DMS153 treated with DMSO at 0.1 percent for 48 hours (cell line): ENCODE data around the gene TCP1.
"Not testable (repeated sequence)": the region's sequence is repeated elsewhere in the genome, so short reads cannot be mapped to it uniquely, and the experiment has no call there.

Source experiments
- DNase-seq: peaks from one replicate; lab custom pipeline; 2025; ENCODE audit not compliant: unreplicated experiment; lab: John Stamatoyannopoulos, UW

TCP1 gene

DNA sequence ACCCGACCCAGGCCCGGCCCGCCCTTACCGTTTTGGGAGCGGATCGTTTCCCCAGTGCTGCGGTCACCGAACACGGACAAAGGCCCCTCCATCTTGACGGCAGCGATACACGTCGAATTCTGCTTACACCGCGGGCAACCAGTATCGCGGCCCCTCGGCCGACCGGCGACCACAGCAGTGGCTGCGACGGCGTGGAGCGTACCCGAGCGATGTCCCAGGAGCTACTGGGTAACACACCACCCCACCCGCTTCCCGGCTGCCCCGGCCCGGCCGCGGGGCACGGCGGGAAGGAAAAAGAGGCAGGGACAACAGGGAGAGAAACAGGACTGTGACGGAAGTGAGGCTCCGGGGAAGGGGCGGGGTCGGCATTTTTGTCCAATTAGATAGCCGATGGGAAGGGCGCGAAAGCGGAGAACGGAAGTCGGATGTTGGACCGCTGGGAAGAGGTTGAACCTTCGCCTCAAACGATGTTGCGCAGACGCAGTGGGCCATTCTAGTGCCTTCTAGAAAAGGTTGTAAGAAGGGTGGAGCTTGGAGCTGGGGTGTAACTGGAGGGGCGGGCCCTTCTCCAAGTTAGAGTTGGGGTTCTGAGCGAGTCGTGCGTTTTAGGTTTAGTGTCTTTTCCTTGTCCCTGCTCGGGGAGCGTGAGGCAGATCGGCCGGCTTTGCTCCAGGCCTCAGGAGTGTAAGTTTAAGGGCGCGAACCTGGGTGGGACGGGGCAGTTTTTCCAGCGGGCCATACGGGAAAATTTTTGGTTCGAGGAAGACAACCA lies at the start of gene TCP1:
TCP1 (minus strand) TSS at position 226 of the 772 bp plus-strand sequence; CDS start at position 92, 134 bp downstream.
- DNase-seq = peak; percentile 93

DNA sequence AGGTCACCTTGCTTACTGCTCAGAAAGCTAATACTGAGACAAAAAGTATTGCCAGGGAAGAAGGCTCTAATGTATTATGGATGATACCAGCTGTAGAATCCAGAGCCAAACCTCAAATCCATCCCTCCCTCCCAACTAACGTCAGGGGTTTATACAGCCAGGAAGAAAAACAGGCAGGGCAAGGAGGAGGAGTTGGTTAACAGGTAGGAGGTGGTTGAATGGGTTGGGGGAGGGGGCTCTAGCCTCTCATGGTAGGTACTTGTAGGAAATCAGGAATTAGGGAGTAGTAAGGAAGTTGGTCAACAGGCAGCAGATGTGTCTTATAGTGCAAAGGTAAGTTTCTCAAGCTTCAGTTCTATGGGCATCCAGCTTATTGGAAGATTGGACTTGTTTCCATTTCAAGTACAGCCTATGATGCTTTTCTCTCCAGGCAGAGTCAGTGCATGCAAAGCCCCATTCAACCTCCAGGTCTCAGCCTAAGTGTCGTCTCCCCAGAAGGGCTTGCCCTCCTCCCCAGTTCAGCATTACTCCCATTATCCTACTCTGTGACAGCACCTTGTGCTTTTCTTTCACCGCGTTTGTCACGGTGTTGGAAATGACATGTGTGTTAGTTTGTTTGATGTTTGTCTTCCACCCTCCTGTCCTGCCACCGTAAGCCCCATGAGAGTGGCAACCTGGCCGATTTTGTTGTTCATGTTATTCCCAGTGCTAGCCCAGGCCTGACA lies 48.8 kb upstream of the TCP1 start:
- no peak for DNase-seq

DNA sequence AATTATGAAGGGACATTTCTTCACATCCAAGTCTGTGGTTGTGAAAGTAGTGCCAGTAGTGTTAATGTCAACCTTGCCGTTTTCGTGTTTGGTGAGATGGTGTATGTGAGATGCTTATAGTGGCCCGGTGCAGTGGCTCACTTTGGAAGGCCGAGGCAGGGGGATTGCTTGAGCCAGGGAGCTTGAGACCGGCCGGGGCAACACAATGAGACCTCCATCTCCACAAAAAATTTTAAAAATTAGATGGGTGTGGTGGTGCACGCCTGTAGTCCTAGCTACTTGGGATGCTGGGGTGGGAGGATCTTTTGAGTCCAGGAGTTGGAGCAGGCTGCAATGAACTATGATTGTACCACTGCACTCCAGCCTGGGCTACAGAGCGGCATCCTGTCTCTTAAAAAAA lies 48.1 kb upstream of the TCP1 start:
- DNase-seq = no peak

DNA sequence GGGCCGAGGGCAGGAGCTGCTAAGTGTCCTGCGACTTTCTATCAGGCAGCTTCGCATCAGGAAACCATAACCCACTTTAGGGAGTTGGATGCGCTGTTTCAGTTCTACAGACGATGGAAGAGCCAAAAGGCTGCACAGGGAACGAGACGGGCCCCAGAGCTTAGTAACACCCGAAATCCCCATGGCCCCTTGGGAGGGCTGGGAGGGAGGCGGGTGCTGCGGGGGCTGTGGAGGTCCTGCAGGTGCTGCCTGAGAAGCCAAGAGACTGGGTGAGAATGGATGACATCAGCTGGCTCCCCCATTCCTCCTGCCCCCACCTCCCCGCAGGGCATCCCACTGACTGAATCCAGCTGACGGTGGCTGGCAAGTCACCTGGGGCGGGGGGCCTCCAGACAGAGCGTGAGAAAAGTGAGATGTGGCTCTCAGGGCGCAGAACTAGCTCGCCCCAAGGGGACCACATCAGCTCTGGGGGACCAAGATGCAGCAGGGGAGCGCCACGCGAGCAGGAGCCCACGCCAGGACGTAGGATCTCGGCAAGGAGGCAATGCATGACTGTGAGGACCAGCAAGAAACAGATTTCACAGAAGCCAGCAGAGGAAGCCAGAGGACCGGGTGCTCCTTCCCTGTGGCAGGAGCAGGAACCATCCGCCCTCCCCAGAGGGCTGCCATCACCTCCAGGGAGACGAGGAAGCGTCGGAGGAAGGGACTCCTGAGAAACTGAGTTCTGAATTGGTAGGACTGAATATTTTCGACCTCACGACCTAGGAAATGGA lies 47.5 kb upstream of the TCP1 start:
- no peak for DNase-seq

DNA sequence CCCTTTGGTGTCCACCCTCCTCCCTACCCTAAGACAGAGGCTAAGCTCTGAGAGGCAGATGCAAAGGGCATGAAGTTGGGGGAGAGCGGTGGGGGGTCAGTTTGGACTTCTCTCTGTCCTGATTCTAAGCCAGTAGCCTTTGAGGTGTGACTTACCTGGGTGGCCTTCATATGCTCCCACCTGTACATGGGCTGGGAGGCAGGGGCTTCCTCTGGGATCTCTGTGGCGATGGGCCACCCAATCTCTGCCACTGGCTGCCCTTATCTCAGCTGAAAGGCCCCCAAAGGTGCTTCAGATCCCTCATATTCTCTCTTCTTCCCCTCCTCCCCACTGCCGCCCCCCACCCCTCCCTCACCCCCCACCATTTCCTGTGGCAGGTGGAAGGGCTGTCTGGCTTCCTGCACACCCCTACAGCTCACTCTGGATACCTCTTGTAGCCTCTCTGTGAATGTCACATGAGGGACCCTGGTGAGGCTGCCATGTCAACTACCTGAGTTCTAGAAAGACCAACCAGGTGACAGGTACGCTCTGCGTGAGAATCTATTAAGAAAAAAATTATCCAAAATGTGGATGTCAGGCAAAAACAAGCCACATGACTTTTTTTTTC lies 44.7 kb upstream of the TCP1 start:
- DNase-seq = no peak

DNA sequence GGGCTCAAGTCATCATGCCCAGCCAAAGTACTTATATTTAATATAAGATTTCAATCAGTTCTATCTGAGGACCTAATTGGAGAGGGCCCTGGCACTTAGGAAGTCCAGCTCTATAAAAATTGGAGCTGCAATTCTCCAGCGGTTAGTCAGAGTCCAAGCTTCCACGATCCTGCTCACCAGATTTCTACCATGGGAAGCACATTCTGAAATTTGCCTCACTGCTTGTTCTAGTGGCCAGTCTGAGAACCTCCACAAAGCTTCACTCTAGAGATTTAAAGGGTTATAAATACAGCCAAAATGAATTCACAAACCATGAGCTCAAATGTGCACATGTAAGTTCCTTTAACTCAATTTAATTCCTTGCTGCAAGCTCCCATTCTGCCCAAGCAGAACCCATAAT lies 44.2 kb upstream of the TCP1 start:
- no peak for DNase-seq

DNA sequence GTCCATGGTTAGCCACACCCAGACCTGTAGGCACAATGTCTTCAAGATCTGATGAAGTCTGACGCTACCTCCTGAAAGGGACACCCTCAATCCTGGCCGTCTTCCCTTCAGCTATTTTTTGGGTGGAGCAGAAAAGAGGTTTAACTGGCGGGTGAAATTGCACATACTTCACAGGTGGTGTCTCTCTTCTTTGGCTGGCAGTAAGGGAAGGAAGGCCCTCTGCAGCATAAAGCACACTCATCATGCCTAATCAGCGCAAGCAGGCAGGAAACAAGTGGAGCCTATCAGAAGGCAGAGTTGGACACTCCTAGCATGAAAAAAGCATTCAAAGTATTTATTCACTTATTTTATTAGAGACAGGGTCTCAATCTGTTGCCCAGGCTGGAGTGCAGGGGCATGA lies 43.5 kb upstream of the TCP1 start:
- no peak for DNase-seq

DNA sequence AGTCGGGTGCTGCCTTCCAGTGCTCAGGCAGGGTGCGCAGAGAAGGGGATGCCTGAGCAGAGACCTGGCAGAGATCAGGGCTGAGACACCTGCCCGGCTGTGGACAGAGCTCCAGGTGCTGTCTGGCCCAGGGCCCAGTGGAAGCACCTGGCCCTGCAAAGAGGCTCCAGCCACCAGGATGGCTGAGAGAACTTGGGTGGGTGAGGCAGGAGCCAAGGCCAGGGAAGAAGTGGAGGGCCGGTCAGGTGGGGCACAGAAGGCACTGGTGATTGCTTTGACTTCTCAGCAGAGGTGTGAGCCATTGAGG lies 41.9 kb upstream of the TCP1 start:
- DNase-seq = no peak

DNA sequence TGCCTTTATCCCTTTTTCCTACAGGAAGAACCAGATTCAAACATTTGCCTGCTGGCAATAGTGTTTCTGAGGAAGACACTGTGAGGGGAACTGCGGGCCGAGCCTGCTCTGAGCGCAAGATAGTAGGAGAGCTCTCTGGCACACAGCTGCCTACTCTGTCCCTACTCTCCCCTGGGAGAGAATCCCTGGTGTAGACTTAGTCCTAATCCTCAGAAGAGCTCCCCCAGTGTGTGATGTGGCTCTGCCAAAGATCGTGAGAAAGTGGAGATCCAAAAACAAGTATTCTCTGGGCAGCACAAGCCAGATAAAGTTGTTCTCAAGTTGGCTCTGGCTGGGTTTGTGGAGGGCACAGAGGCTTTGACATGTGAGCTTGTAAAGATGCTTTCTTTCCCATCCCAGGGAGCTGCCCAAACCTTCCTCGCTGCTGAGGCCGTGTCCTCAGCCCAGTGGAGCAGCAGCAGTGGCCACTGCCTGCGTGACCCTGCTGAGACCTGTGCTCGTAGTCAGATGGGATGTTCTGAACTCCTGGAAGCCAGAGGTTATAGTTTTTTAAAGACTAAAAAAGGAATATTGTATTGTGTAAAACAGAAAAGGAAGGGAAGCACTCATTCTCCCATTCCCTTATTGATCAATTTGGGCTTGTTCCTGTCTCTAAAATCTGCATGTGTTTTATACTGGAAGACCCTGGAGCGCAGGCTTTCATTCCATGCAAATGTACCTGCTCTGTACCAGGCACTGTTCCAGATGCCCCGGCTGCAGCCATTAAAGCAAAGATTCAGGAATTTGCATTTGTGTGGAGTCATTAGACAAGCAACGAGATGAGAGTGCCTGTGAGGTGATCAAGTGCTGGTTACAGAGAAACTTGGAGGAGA lies 41.3 kb upstream of the TCP1 start:
- DNase-seq = no peak

DNA sequence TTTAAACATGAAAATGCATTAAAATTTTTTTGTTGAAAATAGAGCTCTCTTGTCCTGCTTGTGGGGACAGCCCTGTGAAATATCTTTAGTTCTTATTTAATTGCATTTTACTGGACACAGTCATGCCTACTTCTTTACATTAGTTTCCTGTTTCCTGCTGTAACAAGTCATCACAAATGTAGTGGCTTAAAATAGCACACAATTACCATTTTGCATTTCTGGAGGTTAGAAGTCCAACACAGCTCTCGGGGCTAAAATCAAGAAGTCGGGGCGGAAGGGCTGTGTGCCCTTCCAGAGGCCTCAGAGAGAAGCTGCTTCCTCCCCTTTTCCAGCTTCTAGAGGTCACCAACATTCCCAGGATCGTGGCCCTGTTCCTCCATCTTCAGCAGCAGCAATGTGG lies 40.1 kb upstream of the TCP1 start:
- no peak for DNase-seq

DNA sequence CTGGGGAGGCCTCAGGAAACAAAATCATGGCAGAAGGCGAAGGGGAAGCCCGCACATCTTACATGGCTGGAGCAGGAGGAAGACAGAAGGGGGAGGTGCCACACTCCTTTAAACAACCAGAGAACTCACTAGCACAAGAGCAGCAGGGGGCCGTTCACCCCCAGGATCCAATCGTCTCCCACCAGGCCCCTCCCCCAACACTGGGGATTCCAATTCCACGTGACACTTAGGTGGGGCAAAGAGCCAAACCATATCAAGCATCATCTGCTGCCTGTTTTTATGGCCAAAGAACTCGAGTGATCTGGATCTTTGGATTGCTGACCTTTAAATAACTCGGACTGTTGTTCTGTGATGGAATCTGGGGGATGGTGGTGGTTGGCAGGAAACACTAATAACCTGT lies 38.7 kb upstream of the TCP1 start:
- no peak for DNase-seq

DNA sequence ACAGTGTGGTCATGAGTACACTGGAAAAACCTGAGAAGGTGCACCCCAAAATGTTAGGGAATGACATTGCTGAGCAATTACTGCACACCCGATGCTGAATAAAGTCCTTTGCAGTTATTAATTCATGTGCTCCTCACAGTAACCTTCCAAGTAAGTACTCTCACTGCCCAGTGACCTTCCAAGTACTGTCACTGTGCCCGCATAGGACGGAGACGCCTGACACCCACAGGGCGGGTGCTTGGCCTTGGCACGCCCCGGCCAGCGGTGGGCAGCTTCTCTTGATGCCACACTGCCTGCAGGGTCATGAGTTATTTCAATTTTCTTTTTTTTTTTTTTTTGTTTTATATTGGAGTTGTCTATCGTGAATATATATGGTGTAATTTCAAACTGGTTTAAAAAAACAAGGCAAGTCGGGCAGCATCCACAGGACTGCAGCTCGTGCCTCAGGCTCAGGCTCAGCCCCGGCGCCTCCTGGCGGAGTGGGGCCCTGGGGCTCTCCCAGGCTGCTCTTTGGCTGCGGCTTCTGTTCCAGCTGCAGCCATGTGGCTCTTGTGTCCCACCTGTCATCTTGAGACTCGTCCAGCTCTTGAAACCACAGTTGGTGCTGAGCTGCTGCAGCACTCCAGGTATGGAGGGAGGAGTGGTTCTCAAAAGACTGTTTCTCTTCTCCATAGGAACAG lies 37.7 kb upstream of the TCP1 start:
- no peak for DNase-seq

DNA sequence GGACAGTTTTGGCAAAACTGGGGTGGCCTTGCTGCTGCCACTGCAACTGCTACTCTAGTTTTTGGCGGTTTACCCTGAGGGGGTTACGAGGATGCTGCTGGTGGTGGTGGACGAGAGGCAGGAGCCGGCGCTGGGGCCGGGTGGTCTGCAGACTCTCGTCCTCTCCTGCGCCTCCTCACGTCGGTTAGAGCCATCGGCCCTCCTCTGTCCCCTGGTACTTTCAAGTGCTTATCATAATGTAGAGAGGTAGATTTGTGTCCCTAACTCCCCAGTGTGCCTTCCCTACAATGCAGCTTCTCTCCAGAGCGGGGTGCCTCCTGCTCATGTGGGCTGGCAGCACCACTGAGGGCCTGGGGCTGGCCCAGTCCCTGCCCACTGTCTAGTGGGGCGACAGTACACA lies 36.6 kb upstream of the TCP1 start:
- DNase-seq = no peak

DNA sequence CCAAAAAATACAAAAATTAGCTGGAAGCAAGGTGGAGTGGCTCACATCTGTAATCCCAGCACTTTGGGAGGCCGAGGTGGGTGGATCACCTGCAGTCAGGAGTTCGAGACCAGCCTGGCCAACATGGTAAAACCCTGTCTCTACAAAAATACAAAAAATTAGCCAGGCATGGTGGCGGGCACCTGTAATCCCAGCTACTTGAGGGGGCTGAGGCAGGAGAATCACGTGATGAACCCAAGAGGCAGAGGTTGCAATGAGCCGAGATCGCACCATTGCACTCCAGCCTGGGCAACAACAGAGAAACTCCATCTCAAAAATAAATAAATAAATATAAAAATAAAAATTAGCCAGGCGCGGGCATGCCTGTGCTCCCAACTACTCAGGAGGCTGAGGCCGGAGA lies 35.3 kb upstream of the TCP1 start:
- DNase-seq = not testable (repeated sequence)

DNA sequence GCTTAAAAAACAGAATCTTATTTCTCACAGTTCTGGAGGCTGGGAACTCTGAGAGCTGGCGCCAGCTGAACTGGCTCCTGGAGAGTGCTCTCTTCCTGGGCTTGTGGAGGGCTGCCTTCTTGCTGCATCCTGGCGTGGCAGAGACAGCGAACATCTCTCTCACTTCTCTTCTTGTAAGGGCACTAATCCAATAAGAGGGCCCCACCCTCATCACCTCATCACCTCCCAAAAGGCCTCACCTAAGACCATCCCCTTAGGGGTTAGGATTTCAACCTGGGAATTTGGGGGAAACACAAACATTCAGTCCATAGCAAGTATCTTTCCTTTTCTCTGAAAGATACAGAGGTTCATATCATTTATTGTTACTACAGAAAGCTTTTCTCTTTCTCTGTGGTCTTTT lies 34.6 kb upstream of the TCP1 start:
- no peak for DNase-seq

DNA sequence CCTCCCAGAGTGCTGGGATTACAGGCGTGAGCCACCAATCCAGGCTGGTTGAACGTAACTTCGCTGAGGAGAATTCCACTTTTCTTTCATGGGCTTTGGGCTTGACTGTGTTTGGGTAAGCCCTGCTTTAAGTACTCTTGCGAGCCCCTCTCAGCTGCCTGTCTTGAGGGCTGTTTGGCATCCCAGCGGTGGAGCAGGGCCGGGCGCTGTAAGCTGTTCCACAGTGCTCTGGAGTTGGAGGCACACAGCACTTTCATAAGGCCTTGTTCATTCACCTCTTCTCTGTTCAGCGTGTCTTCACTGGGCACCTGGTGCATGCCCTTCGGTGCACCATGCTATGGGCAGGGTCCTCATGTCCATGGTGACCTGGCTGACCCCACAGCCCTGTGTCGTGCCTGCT lies 32.3 kb upstream of the TCP1 start:
- no peak for DNase-seq

DNA sequence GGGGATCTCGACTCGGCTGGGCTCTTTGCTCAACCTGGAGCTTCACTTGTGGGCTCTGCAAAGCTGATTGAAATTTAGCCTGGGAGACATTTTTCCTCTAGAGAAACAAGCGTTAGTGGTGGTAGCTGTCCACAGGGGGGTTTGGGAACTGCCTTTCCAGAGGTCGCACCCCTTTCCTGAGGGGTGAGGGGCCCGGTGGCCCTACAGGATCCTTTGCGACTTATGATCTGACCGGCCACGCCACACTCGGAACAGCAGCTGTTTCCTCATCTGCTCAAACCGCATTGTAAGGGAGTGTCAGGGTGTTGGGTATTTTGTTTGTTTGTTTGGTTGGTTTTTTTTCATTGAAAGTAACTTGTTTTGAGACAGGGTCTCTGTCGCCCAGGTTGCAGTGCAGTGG lies 31.7 kb upstream of the TCP1 start:
- no peak for DNase-seq

DNA sequence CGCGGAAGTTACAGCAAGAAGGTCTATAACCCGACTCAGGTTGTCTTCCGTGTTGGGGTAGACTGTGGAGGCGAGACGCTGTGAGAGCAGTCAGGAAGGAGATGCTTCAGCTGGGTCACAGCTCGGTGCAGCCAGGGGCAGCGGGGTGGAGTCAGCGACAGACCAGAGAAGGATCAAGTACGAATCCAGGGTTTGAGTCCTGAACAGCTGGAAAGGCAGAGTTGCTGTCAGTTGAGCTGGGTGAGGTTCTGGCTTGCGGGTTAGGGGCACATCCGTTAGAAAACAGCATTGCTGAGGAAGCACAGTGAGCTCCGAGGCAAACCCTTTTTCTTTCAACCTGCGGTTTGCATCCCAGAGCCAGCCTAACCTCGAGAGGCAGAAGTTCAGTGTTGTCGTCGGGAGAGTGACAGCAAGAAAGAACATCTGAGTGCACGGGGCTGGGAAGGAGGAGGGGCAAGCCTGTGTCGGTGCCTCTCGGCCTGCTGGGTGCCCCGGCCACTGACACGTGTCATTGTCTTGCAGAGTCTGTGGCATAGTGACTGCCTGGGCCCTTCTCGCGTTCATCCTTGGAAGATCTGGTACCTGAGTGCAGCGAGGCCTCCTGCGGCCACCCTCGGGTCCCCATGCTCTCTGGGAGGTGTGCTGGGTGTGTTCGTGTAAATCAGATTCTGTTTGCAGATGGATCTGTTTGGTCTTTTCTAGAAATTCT lies 30.7 kb upstream of the TCP1 start:
- no peak for DNase-seq

DNA sequence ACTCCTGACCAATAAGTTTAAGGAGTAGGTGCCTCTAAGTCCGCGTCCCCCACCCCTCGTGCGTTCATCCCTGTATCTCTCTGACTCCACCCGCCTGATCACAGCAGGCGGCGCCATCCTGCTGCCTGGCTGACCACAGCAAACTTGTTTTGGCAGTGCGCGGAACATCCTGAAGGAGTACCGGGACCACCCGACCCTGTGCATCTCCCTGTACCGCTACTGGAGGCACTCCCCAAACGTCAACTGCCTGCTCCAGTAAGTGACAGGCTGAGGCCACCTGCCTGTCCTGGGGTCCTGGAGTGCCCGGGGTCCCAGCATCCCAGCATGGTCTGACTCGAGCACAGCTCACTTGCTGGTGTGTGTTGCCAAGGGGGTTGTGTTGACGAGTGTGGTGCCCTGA lies 29.7 kb upstream of the TCP1 start:
- DNase-seq = no peak
